IPS DF 6.9 (cell line): Measurements from ENCODE around the gene MTA1.
A peak's percentile ranks its signal among the peaks of the same experiment; 100 is the strongest.

ENCODE experiments used
- DNase-seq: peaks from one replicate; pipeline ENCODE4 v3.0.0-alpha.2; 2013; ENCODE audit warnings: low read depth, low spot score
- H3K27ac ChIP-seq: one replicate; pipeline ENCODE4 v1.5.1; 2013; ENCODE audit warnings: low read length, control low read depth
- H3K27me3 ChIP-seq: 2 replicates; pipeline ENCODE4 v1.6.1; 2013; ENCODE audit warnings: mild to moderate bottlenecking, low read length; ENCODE audit not compliant: control insufficient read depth, insufficient read depth
- H3K36me3 ChIP-seq: 2 replicates; pipeline ENCODE4 v1.6.1; 2013; ENCODE audit warnings: low read length; ENCODE audit not compliant: control insufficient read depth, insufficient read depth
- H3K4me1 ChIP-seq: 2 replicates; pipeline ENCODE4 v1.6.1; 2013; ENCODE audit warnings: low read length; ENCODE audit not compliant: control insufficient read depth, insufficient read depth
- H3K4me3 ChIP-seq: 2 replicates; pipeline ENCODE4 v1.5.1; 2013; ENCODE audit warnings: mild to moderate bottlenecking, low read length
- H3K9me3 ChIP-seq: 2 replicates; pipeline ENCODE4 v1.6.1; 2013; ENCODE audit warnings: low read length, inconsistent platforms; ENCODE audit not compliant: control insufficient read depth, insufficient read depth
- WGBS: extraction: QIAGEN DNeasy Blood & Tissue Kit; methylation state at CpG from one replicate; pipeline ENCODE4 v1.1.7; 2013; ENCODE audit warnings: mixed read lengths, missing lambda C conversion rate; ENCODE audit not compliant: insufficient read length, insufficient coverage; 5-methylcytosine and 5-hydroxymethylcytosine counted together

Gene MTA1

DNA sequence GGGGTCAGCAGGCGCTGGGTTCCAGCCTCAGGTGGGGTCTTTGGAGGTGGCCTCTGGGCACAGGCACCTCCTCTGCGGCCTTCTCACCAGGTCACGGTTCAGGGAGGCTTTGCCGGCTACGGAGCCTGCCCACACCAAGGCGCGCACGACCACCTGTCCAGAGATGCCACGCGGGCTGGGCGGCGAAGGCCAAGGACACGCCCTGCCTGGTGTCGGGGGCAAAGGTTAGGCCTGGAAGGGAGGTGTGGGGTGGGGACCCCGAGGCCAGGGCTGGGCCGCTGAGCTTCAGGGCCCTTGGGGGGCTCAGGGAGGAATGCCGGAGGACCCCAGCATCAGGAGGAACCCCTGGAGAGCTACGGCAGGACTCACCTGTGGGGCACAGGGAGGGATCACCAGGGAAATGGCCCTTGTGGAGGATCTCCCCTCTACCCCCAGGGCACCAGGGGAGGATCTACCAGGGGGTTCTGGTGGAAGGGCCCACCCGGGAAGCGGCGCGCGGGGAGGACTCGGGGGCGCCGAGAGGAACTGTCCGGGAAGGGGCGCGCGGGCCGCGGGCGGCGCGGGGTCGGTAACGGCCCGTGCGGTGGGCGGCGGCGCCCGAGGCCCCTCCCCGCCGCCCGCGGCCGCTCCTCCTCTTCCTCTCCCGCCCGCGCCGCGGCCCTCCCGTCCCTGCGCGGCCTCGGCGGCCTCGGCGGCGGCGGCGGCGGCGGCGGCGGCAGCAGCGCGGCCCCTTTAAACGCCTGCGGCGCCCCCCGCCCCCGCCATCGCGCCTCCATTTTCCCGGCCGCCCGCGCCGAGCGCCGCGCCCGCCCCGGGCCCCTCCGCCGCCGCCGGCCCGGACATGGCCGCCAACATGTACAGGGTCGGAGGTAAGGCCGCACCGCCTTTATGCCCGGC, at the start of gene MTA1:
Gene MTA1, plus strand, starts transcription at position 633 of the 897 bp plus-strand sequence. Its CDS starts 209 bp downstream, at position 842.
- Histone ChIP-seq H3K4me3 (peak within 1 kb of the TSS; percentile 67), H3K36me3 (no peaks in the 10 kb centered on the region; the same call in 1 of the 2 replicates), H3K27me3 (no peaks in the 10 kb centered on the region), H3K4me1 (peaks cover 8% of the 10 kb centered on the region; the same call in 1 of the 2 replicates), H3K27ac (no peak within 1 kb of the TSS), H3K9me3 (no peaks in the 10 kb centered on the region)
- no CpG with 5 or more reads among the region's 96 CpGs for WGBS
- no peak for DNase-seq

DNA sequence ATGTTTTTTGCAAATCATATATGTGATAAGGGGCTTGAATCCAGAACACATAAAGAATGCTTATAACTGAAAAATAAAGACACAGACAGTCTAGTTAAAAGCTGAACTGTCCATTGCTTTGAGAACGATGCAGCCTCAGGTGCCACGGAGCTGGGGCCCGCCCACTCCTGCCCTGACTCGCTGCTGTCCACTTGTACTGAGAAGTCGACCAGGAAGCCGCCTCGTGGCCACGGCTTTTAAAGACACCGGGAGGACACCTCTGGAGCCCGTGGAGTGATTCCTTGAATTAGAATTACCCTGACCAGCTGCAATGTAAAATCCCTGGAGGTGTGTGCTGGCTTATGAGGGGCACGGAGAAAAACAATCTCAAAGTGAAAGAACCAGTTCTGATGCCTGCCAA, 45.2 kb upstream of the MTA1 start:
- H3K27ac ChIP-seq = no peak overlapping the region

DNA sequence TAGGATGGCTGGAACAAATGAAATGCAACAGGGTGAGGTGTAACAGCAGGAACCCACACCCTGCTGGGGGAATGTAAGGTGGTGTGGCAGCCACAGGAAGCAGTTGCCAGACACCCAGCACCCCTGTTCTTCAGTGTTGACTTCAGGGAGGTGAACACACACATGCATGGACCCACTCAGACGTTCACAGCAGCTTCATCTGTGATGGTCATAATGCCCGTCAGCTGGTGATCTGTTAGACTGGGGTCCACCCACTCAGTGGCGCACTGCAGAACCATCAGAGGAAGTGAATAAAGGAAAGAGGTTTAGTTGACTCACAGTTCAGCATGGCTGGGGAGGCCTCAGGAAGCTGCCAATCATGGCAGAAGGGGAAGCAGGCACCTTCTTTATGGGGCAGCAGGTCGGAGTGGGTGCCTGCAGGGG, 44.0 kb upstream of the MTA1 start:
- Histone ChIP-seq H3K4me3 (no peak overlapping the region), H3K27ac (no peak overlapping the region), H3K27me3 (no peaks in the 10 kb centered on the region), H3K36me3 (peaks cover 6% of the 10 kb centered on the region; the same call in 1 of the 2 replicates), H3K9me3 (no peaks in the 10 kb centered on the region; the same call in 1 of the 2 replicates), H3K4me1 (no peaks in the 10 kb centered on the region)
- DNase-seq = no peak
- WGBS = no CpG with 5 or more reads among the region's 4 CpGs

More for the DNA sequence above, 45.2 kb upstream of the MTA1 start:
- H3K9me3 ChIP-seq = no peaks in the 10 kb centered on the region; the same call in 1 of the 2 replicates
- WGBS = no CpG with 5 or more reads among the region's 11 CpGs
- no peaks in the 10 kb centered on the region for H3K4me1 ChIP-seq
- no peaks in the 10 kb centered on the region for H3K36me3 ChIP-seq
- no peaks in the 10 kb centered on the region for H3K27me3 ChIP-seq
- no peak for DNase-seq
- no peak overlapping the region for H3K4me3 ChIP-seq

DNA sequence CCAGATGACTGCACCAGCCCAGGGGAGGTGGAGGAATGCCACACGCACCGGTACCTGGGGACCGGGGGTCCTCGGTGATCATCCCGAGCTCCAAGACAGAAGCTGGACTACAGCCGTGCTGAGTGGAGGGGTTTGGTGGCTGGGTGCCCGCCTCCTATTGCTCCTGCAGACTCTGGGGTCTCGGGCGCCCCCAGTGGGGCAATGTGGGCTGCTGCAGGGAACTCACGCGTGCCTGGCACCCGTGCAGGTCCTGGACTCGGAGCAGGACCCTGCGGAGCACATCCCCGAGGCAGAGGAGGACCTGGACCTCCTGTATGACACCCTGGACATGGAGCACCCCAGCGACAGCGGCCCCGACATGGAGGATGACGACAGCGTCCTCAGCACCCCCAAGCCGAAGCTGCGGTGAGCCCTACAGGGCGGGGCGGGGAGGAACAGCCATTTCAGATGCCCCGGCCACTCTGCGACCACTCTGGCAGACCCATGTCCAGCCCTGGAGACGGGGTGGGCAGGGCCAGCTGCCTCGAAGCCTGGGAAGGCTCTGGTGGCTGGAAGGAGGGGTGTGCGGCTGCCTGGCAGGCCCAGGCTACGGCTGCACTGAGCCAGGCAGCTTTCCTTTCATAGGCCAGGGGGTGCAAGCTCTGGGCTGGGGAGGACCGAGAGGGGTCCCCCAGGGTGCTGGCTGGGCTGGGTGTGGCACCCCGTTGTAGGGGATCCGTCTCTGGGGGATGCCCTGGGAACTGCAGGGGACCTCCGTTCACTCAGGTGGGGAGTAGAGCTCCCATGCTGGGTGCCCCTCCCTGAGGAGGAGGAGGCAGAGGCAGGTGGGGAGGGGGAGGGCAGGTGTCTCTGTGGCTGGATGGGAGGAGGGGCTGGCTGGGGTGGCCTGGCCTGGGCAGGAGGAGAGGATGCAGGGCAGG, 42.8 kb upstream of the MTA1 start:
- Histone ChIP-seq H3K27me3 (no peaks in the 10 kb centered on the region), H3K9me3 (no peaks in the 10 kb centered on the region; the same call in 1 of the 2 replicates), H3K36me3 (peaks cover 6% of the 10 kb centered on the region; the same call in 1 of the 2 replicates), H3K4me1 (no peaks in the 10 kb centered on the region), H3K4me3 (no peak overlapping the region), H3K27ac (no peak overlapping the region)
- no CpG with 5 or more reads among the region's 34 CpGs for WGBS
- no peak for DNase-seq

DNA sequence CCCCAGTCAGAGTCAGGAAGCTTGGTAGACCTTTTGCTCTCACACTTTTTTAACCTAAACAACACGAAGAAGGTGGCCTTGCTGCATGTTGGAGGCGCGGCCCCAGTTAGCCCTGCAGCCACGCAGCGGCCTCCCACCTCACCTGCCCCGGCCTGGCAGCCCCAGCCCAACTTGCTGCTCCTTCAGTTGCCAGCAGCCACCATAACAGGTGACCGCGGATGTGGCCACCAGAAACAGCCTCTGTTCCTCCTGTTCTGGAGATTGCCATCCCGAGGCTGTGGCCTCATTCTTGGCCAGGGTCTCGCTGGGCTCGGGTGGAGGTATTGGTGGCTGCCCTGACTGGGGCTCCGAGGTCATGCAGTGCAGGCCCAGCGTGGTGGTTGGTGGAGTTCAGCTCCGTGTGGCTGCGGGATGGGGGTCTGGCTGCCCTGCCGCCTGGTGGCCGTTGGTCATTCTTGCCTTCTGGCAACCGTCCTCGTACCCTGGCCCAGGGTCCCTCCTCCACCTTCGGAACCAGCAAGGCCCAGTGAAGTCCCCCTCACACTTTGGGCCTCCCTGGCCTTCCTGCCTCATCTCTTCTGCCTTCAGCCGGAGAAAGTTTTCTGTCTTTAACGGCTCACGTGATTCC, 42.0 kb upstream of the MTA1 start:
- Histone ChIP-seq H3K27me3 (no peaks in the 10 kb centered on the region), H3K4me3 (no peak overlapping the region), H3K4me1 (no peaks in the 10 kb centered on the region), H3K27ac (no peak overlapping the region), H3K9me3 (no peaks in the 10 kb centered on the region), H3K36me3 (peaks cover 11% of the 10 kb centered on the region)
- no CpG with 5 or more reads among the region's 23 CpGs for WGBS
- no peak for DNase-seq

DNA sequence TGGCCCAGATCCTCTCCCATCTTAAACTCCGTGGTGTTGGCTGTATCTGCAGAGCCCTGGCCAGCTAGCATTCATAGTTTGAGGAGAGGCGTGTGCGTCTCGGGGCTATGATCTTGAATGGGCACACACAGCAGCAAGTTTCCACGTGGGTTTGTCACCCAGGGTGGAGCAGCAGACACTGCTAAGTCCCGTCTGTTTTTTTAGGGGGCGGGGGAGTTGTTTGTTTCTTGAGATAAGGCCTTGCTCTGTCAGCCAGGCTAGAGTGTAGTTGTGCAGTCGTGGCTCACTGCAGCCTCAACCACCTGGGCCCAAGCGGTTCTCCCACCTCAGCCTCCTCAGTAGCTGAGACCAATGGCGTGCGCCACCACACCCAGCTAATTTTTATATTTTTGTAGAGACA, 41.4 kb upstream of the MTA1 start:
- no peaks in the 10 kb centered on the region for H3K4me1 ChIP-seq
- H3K4me3 ChIP-seq = no peak overlapping the region
- H3K36me3 ChIP-seq = peaks cover 16% of the 10 kb centered on the region
- H3K9me3 ChIP-seq = no peaks in the 10 kb centered on the region
- H3K27ac ChIP-seq = no peak overlapping the region
- no peak for DNase-seq
- H3K27me3 ChIP-seq = no peaks in the 10 kb centered on the region
- WGBS = no CpG with 5 or more reads among the region's 11 CpGs

DNA sequence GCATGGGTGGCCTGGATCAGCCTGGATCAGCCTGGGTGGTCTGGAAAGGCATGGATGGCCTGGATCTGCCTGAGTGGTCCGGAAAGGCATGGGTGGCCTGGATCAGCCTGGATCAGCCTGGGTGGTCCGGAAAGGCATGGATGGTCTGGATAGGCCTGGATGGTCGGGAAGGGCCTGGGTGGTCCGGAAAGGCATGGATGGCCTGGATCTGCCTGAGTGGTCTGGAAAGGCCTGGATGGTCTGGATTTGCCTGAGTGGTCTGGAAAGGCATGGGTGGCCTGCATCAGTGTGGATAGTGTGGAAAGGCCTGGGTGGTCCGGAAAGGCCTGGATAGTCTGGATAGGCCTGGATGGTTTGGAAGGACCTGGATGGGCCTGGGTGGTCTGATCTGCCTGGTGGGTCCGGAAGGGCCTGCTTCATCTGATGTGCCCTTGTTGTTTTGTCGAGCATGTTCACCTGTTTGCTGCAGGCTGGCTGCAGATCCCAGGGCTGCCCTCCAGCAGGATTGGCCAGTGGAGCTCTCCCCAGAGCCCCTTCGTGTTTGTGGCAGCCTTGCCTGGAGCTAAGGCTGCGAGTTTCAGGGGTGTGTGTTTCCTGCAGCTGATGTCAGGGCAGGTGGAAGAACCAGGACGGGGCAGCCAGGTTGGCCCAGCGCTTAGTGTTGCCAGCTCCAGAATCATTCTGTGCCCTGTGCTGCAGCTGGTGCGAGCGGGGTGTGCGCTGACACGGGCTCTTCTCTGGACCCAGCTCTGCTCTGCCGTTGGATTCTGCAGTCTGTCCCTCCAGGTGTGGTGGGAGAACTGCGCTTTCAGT, 40.5 kb upstream of the MTA1 start:
- Histone ChIP-seq H3K9me3 (no peaks in the 10 kb centered on the region), H3K27ac (no peak overlapping the region), H3K36me3 (peaks cover 19% of the 10 kb centered on the region), H3K27me3 (no peaks in the 10 kb centered on the region), H3K4me3 (no peak overlapping the region), H3K4me1 (no peaks in the 10 kb centered on the region)
- DNase-seq = no peak
- no CpG with 5 or more reads among the region's 17 CpGs for WGBS

DNA sequence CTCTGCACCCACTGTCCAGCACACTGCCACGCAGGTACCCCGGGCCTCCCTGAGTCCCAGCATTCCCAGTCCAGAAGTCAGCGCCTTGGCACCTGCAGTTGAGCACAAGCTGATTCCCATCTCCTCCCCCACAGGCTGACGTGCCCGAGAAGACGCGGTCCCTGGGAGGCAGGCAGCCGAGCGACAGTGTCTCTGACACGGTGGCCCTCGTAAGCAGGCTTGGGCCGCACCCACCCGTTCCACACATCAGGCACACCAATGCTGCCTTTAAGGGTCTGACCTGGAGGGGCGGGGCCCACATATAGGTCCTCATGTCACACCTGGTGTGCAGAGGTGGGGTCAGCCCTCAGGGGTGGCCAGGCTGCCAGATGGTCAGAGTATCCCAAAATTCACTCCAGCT, 39.7 kb upstream of the MTA1 start:
- WGBS = no CpG with 5 or more reads among the region's 14 CpGs
- no peaks in the 10 kb centered on the region for H3K4me1 ChIP-seq
- no peak overlapping the region for H3K4me3 ChIP-seq
- no peak for DNase-seq
- H3K36me3 ChIP-seq = peaks cover 19% of the 10 kb centered on the region
- no peaks in the 10 kb centered on the region for H3K27me3 ChIP-seq
- H3K27ac ChIP-seq = no peak overlapping the region
- no peaks in the 10 kb centered on the region for H3K9me3 ChIP-seq

DNA sequence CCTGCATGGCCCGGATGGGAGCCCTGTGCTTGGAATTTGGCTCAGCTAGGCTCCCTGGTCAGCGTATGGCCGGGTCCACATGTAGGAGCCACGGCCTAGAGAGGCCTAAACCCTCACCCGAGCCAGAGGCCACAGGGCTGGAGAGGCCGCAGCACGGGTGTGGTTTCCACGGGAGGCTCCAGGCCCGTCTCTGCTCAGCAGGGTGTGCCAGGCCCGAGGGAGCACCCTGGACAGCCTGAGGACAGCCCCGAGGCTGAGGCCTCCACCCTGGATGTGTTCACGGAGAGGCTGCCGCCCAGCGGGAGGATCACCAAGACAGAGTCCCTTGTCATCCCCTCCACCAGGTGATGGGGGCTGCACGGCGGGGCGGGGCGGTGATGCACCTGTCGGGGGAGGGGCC, 38.9 kb upstream of the MTA1 start:
- peaks cover 19% of the 10 kb centered on the region for H3K36me3 ChIP-seq
- no peaks in the 10 kb centered on the region for H3K4me1 ChIP-seq
- DNase-seq = no peak
- H3K27ac ChIP-seq = no peak overlapping the region
- H3K4me3 ChIP-seq = no peak overlapping the region
- H3K27me3 ChIP-seq = no peaks in the 10 kb centered on the region
- no peaks in the 10 kb centered on the region for H3K9me3 ChIP-seq
- no CpG with 5 or more reads among the region's 19 CpGs for WGBS
